Hepatic stellate cell (primary cell): ENCODE measurements around the gene RIMKLA.
A peak's percentile ranks its signal among the peaks of the same experiment; 100 is the strongest.

Source experiments
- DNase-seq: peaks from one replicate; pipeline ENCODE4 v3.0.0; 2011; ENCODE audit warnings: low spot score

The RIMKLA gene

GRCh38 chr1:42430286-42431135 lies 49.9 kb downstream of the RIMKLA start:
- DNase-seq = no peak

- DNase-seq = no peak
These were observed 50.9 kb downstream of the RIMKLA start for GRCh38 chr1:42431514-42431913.

DNA sequence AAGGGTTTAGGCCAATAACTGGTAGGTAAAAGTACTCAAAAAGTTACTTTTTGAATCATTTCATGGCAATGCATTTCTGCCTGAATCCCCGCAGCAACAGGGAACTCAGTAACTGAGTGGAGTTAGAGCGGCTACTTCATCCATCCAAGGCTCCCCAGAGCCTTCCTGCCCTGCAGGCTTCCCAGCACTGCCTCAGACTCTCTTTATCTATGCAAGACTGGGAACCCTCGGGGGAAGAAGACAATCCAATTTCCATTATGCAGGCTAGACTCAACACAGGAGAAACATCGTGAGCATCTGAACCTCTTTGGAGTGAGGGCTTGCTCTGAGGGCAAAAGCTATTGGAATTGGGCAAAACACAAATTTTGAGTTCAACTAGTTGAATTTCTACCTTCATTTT lies 52.1 kb downstream of the RIMKLA start:
- no peak for DNase-seq

DNA sequence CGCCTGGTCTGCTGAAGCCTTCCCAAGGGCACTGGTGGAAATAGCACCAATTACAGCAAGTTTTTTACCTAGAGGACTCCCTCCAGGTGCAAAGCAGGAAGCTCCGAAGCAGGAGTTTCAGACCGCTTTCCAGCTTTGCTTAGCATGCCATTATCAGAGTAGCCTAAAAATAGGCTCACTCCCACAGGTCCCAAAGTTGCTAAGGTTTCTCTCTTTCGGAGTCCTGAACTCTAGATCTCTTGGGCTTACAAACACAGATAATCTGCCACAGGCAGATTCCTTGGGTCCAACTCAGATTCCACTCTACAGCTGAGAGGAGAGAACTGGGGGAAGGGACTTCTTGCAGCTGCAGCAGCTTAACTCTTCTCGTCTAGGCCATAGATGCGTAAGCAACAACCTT lies 52.8 kb downstream of the RIMKLA start:
- DNase-seq = no peak

DNA sequence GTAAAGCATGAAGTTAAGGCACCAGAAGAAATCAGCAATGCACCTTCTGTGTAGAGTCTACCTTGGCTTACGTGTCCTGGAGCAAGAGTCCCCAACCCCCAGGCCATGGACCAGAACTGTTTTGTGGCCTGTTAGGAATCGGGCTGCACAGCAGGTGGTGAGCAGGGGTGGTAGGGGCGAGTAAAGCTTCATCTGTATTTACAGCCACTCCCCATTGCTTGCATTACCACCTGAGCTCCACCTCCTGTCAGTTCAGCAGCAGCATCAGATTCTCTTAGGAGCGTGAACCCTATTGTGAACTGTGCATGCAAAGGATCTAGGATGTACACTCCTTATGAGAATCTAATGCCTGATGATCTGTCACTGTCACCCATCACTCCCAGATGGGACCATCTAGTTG lies 53.7 kb downstream of the RIMKLA start:
- DNase-seq = no peak

DNA sequence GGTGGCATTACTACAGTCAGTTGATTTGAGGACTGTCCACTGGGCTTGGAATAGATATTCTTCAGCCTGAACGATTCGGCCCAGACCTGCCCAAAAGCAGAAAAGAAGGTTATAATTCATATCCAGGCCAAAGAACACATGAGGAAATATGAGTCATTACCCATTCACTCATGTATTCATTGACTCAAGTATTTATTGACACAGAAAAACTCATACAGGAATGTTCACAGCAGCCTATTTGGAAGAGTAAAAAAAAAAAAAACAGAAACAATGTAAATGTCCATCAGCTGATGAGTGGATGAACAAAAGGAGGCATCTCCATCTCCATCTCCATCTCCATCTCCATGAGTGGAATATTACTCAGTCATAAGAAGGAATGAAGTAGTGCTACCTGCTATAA lies 59.3 kb downstream of the RIMKLA start:
- peak; percentile 51 for DNase-seq

DNA sequence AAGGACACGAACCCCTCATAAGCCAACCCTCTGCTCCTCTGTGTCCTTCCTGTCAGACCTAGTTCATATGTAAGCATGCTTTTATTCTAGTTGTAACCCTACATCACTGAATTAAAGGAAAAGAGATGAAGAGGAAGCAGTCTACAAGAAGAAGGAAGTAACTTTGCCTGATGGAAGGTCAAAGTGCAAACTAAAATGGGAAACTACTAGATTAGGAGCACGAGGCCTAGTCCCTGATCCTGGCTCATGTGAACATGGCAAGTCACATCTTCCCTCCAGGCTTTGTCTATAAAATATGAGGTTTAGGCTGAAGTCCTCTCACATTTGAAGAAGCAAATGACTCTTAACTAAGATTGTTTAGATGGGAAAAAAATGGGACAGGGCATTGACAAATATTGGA lies 62.1 kb downstream of the RIMKLA start:
- DNase-seq = no peak

DNA sequence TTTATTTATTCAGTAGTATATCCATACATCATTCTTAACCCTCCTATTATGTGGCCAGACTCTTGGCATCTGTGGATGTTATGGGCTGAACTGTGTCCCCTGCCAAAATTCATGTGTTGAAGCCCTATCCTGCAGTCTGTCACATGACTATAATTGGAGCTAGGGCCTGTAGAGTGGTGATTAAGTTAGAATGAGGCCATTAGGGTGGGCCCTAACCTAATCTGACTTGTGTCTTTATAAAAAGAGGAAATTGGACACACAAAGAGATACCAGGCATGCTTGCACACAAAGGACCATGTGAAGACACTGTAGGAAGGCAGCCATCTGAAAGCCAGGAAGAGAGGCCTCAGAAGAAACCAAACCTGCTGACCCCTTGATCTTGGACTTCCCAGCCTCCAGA lies 68.7 kb downstream of the RIMKLA start:
- no peak for DNase-seq

- no peak for DNase-seq
These were observed 69.5 kb downstream of the RIMKLA start for GRCh38 chr1:42450061-42450460.

GRCh38 chr1:42453386-42453785 lies 72.8 kb downstream of the RIMKLA start:
- no peak for DNase-seq

DNA sequence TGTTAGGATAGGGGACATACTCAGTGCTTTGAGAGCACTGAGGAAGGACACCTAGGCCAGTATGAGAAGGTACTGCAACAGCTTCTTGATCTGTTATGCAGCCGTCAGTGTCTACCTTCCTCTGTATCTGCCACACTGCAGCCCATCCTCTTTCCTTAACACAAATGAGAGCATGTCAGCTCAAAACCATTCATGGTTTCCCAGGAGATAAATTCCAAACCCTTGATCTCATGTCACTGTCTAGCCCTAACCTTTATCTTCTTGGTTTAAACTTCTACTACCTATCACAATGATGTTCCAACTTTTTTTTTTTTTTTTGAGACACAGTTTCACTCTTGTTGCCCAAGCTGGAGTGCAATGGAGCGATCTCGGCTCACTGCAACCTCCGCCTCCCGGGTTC lies 73.8 kb downstream of the RIMKLA start:
- no peak for DNase-seq

GRCh38 chr1:42456010-42456753 lies 75.6 kb downstream of the RIMKLA start, which contains the start of the genes PPCS and ZMYND12:
TSS of gene PPCS (plus strand) at chr1:42456543. CDS start at chr1:42456566, 23 bp downstream.
TSS of gene ZMYND12 (minus strand) at chr1:42456022. CDS start at chr1:42455997, 25 bp downstream.
- peak; percentile 80 for DNase-seq

- DNase-seq = peak; percentile 63
These were observed 76.1 kb downstream of the RIMKLA start for GRCh38 chr1:42456754-42457089.

DNA sequence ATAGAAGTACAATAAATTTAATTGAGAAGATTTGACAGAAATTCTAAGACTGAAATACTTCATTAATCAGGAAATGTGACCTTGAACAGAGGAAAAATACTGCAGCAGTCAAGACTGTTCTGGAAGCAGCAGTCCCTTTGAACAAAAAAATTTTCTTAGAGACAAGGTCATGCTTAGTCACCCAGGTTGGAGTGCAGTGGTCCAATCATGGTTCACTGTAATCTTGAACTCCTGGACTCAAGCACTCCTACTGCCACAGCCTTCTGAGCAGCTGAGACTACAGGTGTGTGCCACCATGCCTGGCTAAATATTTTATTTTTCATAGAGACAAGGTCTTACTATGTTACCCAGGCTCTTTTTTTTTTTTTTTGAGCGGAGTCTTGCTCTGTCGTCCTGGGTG lies 80.6 kb downstream of the RIMKLA start:
- DNase-seq = no peak

GRCh38 chr1:42462828-42463763 lies 82.5 kb downstream of the RIMKLA start, which contains the start of gene CCDC30:
TSS of gene CCDC30 (plus strand) at chr1:42463286. CDS start at chr1:42480552, 17,266 bp downstream.
- peak; percentile 99 for DNase-seq

DNA sequence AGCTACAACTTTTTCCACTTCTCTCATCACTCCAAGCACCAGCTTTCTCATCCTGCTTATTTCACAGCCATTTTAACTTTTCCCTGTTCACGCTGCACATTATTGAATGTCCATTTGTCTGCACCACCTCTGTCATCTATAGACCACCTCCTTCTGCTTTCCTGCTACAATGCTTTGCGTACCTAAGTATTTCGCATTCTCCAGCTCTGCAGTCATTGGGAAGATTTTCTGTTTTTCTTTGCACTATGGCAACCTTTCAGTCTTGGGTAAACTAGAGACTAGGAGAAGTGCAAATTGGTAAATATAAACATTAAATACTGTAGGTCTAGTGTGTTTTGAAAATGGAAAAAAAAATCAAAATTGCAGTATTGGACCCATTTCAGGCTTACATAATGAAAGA lies 83.3 kb downstream of the RIMKLA start:
- no peak for DNase-seq

- no peak for DNase-seq
These were observed 85.4 kb downstream of the RIMKLA start for GRCh38 chr1:42466030-42466429.

GRCh38 chr1:42469727-42470126 lies 89.1 kb downstream of the RIMKLA start:
- DNase-seq = no peak
